HEK293T (cell line): ENCODE measurements around the gene MGAT1.

Experiments used
- CTCF ChIA-PET: fragments of 350-600 bp; formaldehyde crosslinking; extraction: SDS; loops from one replicate; lab custom pipeline; 2021; ENCODE audit warnings: antibody characterized with exemption, inconsistent platforms; lab: Yijun Ruan, JAX
- POLR2A ChIA-PET: fragments of 350-600 bp; formaldehyde crosslinking; extraction: SDS; loops from one replicate; lab custom pipeline; 2020; ENCODE audit warnings: antibody characterized with exemption, inconsistent platforms; lab: Yijun Ruan, JAX
- DNase-seq: peaks from one replicate; pipeline ENCODE4 v3.0.0; 2012; ENCODE audit warnings: mixed read lengths; ENCODE audit errors: extremely low spot score
- ARNT ChIP-seq: fragments of 450-650 bp; IDR thresholded peaks from 2 replicates; pipeline ENCODE4 v1.6.1; 2017; ENCODE audit warnings: mild to moderate bottlenecking
- CTBP1 ChIP-seq: fragments of 450-650 bp; IDR thresholded peaks from 2 replicates; pipeline ENCODE4 v1.6.1; 2016; ENCODE audit warnings: borderline replicate concordance
- ELF4 ChIP-seq: fragments of 450-650 bp; IDR thresholded peaks from 2 replicates; pipeline ENCODE4 v1.6.1; 2017; ENCODE audit warnings: antibody characterized with exemption
- FOXK2 ChIP-seq: fragments of 450-650 bp; IDR thresholded peaks from 2 replicates; pipeline ENCODE4 v1.6.1; 2016; ENCODE audit warnings: mild to moderate bottlenecking
- FOXM1 ChIP-seq: fragments of 450-650 bp; IDR thresholded peaks from 2 replicates; pipeline ENCODE4 v1.6.1; 2017; ENCODE audit warnings: mild to moderate bottlenecking, borderline replicate concordance
- L3MBTL2 ChIP-seq: fragments of 450-650 bp; conservative IDR thresholded peaks from 2 replicates; pipeline ENCODE4 v1.6.1; 2016; ENCODE audit warnings: mild to moderate bottlenecking
- NFRKB ChIP-seq: fragments of 450-650 bp; IDR thresholded peaks from 2 replicates; pipeline ENCODE4 v1.6.1; 2016; ENCODE audit warnings: mild to moderate bottlenecking, moderate library complexity
- PKNOX1 ChIP-seq: fragments of 450-650 bp; IDR thresholded peaks from 2 replicates; pipeline ENCODE4 v1.6.1; 2016
- ZNF384 ChIP-seq: fragments of 450-650 bp; IDR thresholded peaks from 2 replicates; pipeline ENCODE4 v1.6.1; 2016

The MGAT1 gene

GRCh38 chr5:180736536-180736935 is 66.1 kb downstream of the MGAT1 start:
- DNase-seq = no peak
- TF ChIP-seq L3MBTL2 (no peak), CTBP1 (no peak), ARNT (no peak), NFRKB (no peak), ELF4 (no peak), ZNF384 (no peak), FOXM1 (no peak), FOXK2 (no peak), PKNOX1 (no peak)
- CTCF ChIA-PET = no interaction called here
- POLR2A ChIA-PET = no interaction called here
